ENCODE results near the gene TBCEL. TPM values are rescaled to one million over a fixed set of nuclear protein-coding genes. Genes with fewer than 3 reads are reported as not detected.

TBCEL gene
- total and polyA plus RNA-seq, 10 of the 15 experiments (the other 5 are each of a cell fraction or from before 2014, with no cell fraction given), result 2.0 to 10.4 (median 7.3) TPM

DNA sequence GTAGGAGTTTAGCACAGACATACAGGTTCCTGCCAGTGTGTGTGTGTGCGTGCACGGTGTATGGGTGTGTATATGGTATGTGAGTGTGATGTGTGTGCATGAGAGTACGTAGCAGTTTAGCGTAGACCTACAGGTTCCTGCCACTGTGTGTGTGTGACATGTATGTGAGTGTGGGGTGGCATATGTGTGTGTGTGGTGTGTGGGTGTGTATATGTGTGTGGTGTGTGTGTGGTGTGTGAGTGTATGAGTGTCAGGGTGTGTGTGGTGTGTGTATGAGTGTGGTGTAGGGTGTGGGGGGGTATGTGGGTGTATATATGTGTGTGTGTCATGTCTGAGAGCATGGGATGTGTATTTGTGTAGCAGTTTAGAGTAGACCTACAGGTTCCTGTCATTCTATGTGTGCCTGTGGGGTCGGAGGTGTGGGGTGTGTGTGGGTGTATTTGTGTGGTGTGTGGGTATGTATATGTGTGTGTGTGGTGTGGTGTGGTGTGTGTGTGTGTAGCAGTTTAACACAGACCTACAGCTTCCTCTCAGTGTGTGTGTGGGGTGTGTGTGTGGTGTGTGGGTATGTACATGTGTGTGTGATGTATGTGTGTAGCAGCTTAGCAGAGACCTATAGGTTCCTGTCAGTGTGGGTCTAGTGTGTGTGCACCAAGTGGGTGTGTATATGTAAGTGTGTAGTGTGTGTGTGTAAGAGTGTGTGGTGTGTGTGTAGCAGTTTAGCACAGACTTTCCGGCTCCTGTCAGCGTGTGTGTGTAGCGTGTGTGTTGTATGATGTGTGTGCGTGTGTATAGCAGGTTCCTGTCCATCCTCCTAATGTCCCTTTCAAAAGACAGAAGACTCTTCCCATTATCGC is 31.8 kb upstream of the TBCEL start (continued):
- TF ChIP-seq, protein P1, sequence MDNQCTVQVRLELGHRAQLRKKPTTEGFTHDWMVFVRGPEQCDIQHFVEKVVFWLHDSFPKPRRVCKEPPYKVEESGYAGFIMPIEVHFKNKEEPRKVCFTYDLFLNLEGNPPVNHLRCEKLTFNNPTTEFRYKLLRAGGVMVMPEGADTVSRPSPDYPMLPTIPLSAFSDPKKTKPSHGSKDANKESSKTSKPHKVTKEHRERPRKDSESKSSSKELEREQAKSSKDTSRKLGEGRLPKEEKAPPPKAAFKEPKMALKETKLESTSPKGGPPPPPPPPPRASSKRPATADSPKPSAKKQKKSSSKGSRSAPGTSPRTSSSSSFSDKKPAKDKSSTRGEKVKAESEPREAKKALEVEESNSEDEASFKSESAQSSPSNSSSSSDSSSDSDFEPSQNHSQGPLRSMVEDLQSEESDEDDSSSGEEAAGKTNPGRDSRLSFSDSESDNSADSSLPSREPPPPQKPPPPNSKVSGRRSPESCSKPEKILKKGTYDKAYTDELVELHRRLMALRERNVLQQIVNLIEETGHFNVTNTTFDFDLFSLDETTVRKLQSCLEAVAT (IDR thresholded peaks at IDR 0.05), result no peak

DNA sequence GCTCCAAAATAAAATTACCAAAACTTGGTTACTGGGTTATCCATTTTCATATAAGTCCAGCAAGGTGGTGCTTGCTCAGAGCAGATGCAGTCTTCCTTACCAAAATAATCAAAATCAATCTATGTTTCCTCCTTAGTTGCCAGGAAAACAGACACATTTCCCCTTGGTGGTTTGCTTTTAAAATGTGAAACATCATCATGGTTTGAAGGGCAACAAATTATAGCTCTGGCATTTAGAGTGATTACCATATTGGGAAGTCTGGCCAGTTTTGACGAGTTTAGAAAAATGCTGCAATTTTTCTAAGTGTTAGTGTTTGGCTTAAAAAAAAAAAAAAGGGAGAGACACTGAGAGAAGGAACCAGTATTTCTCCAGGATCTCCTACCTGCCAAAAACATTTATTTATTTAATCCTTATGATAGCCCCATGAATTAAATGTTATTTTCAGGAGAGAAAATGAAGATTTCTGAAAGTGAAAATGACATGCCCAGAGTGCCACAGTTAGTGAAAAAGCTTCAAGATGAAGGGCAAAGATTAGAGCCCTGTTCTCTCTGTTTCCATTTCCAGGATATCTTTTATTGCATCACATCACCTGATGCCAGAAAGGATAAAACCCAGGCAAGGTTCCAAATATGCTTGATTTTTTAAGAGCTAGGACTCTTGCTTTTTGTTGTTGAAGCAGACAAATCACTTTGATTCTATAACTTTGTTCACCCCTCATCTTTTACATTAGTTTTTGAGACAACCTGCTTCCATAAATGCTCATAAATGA is 29.6 kb upstream of the TBCEL start:
- Histone ChIP-seq H3K4me3 (no peak overlapping the region), H3K9me3 (replicated peaks; ENCODE audit: control insufficient read depth, insufficient read depth, low read length) (no peaks in the 10 kb centered on the region), H2AFZ (ENCODE audit: control insufficient read depth, low read depth, low read length) (no peak overlapping the region), H3K4me1 (ENCODE audit: control insufficient read depth, insufficient read depth, low read length) (no peaks in the 10 kb centered on the region), H3K79me2 (ENCODE audit: control insufficient read depth, insufficient read depth, low read length) (no peaks in the 10 kb centered on the region), H3K27me3 (replicated peaks in 1 of 2; ENCODE audit: control insufficient read depth in 2 of 2, insufficient read depth in 2 of 2, low read length in 1 of 2) (no peaks in the 10 kb centered on the region; a peak in 3 of 4 replicates), H3K27ac (ENCODE audit: control insufficient read depth, insufficient read depth) (no peak overlapping the region), H3K4me2 (ENCODE audit: control insufficient read depth, insufficient read depth) (no peak overlapping the region), H3K36me3 (ENCODE audit: control insufficient read depth in 2 of 2, insufficient read depth in 2 of 2, low read length in 1 of 2) (no peaks in the 10 kb centered on the region), H3K9ac (ENCODE audit: control insufficient read depth, insufficient read depth, low read length) (no peak overlapping the region), H4K20me1 (ENCODE audit: control insufficient read depth, insufficient read depth) (no peaks in the 10 kb centered on the region)
- SMC1A ChIA-PET (ENCODE audit: uncharacterized antibody, unreplicated experiment), result no interaction called here
- intact Hi-C loops (cut with micrococcal nuclease; ENCODE audit: unreplicated experiment), result no loop called here
- POLR2A ChIA-PET, result no interaction called here
- WGBS (ENCODE audit: insufficient coverage, insufficient replicate concordance, low lambda C conversion rate, missing lambda C conversion rate), result 0% methylated on average over 1 of the region's 1 CpG
- CTCF ChIA-PET, result no interaction called here
- no TSS peak for BruUV-seq (replicated peaks)
- DNase-seq (ENCODE audit: low read depth, low spot score) (no peak), ATAC-seq (no peak), FAIRE-seq (no peak)
- in situ Hi-C loops (cut with MboI), result no loop called here
- RAD21 ChIA-PET (ENCODE audit: unreplicated experiment), result interaction anchor here (0.7 kb wide), 1 partner anchor 117 kb away, joined by 3 read pairs; no protein-coding TSS in a partner anchor
- TF ChIP-seq, protein P2, sequence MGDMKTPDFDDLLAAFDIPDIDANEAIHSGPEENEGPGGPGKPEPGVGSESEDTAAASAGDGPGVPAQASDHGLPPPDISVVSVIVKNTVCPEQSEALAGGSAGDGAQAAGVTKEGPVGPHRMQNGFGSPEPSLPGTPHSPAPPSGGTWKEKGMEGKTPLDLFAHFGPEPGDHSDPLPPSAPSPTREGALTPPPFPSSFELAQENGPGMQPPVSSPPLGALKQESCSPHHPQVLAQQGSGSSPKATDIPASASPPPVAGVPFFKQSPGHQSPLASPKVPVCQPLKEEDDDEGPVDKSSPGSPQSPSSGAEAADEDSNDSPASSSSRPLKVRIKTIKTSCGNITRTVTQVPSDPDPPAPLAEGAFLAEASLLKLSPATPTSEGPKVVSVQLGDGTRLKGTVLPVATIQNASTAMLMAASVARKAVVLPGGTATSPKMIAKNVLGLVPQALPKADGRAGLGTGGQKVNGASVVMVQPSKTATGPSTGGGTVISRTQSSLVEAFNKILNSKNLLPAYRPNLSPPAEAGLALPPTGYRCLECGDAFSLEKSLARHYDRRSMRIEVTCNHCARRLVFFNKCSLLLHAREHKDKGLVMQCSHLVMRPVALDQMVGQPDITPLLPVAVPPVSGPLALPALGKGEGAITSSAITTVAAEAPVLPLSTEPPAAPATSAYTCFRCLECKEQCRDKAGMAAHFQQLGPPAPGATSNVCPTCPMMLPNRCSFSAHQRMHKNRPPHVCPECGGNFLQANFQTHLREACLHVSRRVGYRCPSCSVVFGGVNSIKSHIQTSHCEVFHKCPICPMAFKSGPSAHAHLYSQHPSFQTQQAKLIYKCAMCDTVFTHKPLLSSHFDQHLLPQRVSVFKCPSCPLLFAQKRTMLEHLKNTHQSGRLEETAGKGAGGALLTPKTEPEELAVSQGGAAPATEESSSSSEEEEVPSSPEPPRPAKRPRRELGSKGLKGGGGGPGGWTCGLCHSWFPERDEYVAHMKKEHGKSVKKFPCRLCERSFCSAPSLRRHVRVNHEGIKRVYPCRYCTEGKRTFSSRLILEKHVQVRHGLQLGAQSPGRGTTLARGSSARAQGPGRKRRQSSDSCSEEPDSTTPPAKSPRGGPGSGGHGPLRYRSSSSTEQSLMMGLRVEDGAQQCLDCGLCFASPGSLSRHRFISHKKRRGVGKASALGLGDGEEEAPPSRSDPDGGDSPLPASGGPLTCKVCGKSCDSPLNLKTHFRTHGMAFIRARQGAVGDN (IDR thresholded peaks at IDR 0.05), result no peak
- TF ChIP-seq TAF1 (IDR thresholded peaks at IDR 0.05; ENCODE audit: borderline replicate concordance, low read depth, low read length) (no peak), ZBED1 (IDR thresholded peaks at IDR 0.05; ENCODE audit: borderline replicate concordance) (no peak), ZNF274 (IDR thresholded peaks at IDR 0.05; ENCODE audit: insufficient read depth, insufficient read length) (no peak), BHLHE40 (IDR thresholded peaks at IDR 0.05; ENCODE audit: borderline replicate concordance in 1 of 2, low read depth in 2 of 2, low read length in 1 of 2) (no peak), WRNIP1 (IDR thresholded peaks at IDR 0.05; ENCODE audit: borderline replicate concordance, low read depth, low read length) (no peak), FOXM1 (IDR thresholded peaks at IDR 0.05; ENCODE audit: low read depth, low read length) (no peak), RELA (IDR thresholded peaks at IDR 0.05; ENCODE audit: borderline replicate concordance, partially characterized antibody) (no peak), BACH1 (IDR thresholded peaks at IDR 0.05; ENCODE audit: borderline replicate concordance) (no peak), STAT1 (conservative IDR thresholded peaks at IDR 0.05) (no peak), KAT2A (conservative IDR thresholded peaks at IDR 0.05; ENCODE audit: control insufficient read depth, low read depth, low read length) (no peak), FOS (IDR thresholded peaks at IDR 0.05; ENCODE audit: borderline replicate concordance, extremely low read depth, insufficient read length) (no peak), CEBPB (IDR thresholded peaks at IDR 0.05; ENCODE audit: borderline replicate concordance in 1 of 2, low read depth in 2 of 2, low read length in 2 of 2) (no peak)
